Thymus (tissue), 14 donors: ENCODE data around the gene NTRK1. TPM values are rescaled to one million over a fixed set of nuclear protein-coding genes. Genes with fewer than 3 reads are reported as not detected.

Experiments used
- DNase-seq, 9 donors: peaks; one replicate each; pipeline ENCODE4 v3.0.0-alpha.2; 2013; ENCODE audit warnings: low spot score in 9 of 9, low read depth in 6 of 9, missing footprints in 1 of 9
- H3K27ac ChIP-seq, 2 donors: one replicate each; pipeline ENCODE4 v1.5.1; 2013; ENCODE audit warnings: control low read depth in 1 of 2, low read depth in 1 of 2, low read length in 1 of 2, mild to moderate bottlenecking in 1 of 2, moderate library complexity in 1 of 2
- H3K27me3 ChIP-seq, 2 donors: one replicate each; pipeline ENCODE4 v1.5.1; 2013; ENCODE audit warnings: low read length in 1 of 2; ENCODE audit not compliant: control insufficient read depth in 2 of 2, insufficient read depth in 1 of 2
- H3K36me3 ChIP-seq, 2 donors: one replicate each; pipeline ENCODE4 v1.5.1; 2013; ENCODE audit warnings: low read length in 1 of 2, mild to moderate bottlenecking in 1 of 2, moderate library complexity in 1 of 2; ENCODE audit not compliant: control insufficient read depth in 2 of 2, insufficient read depth in 2 of 2
- H3K4me1 ChIP-seq, 2 donors: one replicate each; pipeline ENCODE4 v1.5.1; 2013; ENCODE audit warnings: low read length in 2 of 2; ENCODE audit not compliant: control insufficient read depth in 2 of 2, insufficient read depth in 2 of 2
- H3K4me3 ChIP-seq, 2 donors: one replicate each; pipeline ENCODE4 v1.5.1; 2013; ENCODE audit warnings: low read length in 2 of 2, control low read depth in 1 of 2, mild to moderate bottlenecking in 1 of 2
- H3K9me3 ChIP-seq, 2 donors: one replicate each; pipeline ENCODE4 v1.5.1; 2013; ENCODE audit warnings: low read length in 1 of 2, mild to moderate bottlenecking in 1 of 2; ENCODE audit not compliant: control insufficient read depth in 2 of 2, insufficient read depth in 1 of 2
- WGBS: extraction: QIAGEN DNeasy Blood & Tissue Kit; methylation state at CpG from one replicate; pipeline ENCODE4 v1.1.7; 2013; 5-methylcytosine and 5-hydroxymethylcytosine counted together
- long read RNA-seq, 10 donors: transcript quantifications; one replicate each; lab custom pipeline, GENCODE V29; 2026
- polyA plus RNA-seq: library from polyadenylated mRNA; stranded (reverse); fragments of 200-250 nt; gene quantifications from one replicate; pipeline ENCODE4 v1.2.3, GENCODE V29; 2013
- total RNA-seq: library from RNA; stranded (reverse); fragments of 120-200 nt; gene quantifications from one replicate; pipeline ENCODE4 v1.2.4, GENCODE V29; 2013
- donor health status: healthy.

The NTRK1 gene
- total RNA-seq (1.6 TPM), polyA plus RNA-seq (3.1 TPM)
- long read RNA-seq, donor 1 = 0 reads
- long read RNA-seq, donor 2, partial matches to known transcripts = 6 of 7 reads
- long read RNA-seq, donor 2, other reads (novel, unspliced or antisense) = 0 of 7 reads
- long read RNA-seq, donor 3 = 0 reads
- long read RNA-seq, donor 4 = 0 reads
- long read RNA-seq, donor 5 = 0 reads
- long read RNA-seq, donor 6 = 0 reads
- long read RNA-seq, donor 7 = 0 reads
- long read RNA-seq, donor 8 = 0 reads
- long read RNA-seq, donor 9 = 0 reads
- long read RNA-seq, donor 10 = 0 reads

DNA sequence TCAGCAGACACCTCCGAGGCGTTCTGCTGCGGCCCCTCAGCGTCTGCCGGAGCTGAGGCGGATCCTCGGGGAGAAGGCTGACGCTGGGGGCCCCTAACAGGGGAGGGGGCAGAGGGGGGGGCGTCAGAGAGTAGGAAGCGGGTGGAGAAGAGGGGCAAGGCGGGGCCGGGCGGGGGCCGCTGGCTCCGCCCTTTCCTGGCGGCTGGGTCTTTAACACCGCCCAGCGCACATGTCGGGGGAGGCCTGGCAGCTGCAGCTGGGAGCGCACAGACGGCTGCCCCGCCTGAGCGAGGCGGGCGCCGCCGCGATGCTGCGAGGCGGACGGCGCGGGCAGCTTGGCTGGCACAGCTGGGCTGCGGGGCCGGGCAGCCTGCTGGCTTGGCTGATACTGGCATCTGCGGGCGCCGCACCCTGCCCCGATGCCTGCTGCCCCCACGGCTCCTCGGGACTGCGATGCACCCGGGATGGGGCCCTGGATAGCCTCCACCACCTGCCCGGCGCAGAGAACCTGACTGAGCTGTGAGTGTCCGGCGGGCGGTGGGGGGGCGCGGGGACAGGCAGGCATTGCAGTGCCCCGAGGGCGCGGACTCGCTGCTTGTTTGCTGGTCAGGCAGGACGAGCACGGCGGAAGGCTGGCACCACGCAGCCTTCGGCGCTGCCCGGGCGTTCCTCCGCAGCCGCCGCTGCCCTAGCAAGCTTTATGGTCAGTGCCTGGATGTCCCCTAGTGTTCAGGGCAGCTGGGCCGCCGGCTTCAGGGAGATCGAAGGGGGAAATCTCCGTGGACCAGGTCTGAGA, at the start of gene NTRK1:
Gene NTRK1 (plus strand): TSS at position 238 of the 796 bp plus-strand sequence. CDS start 70 bp downstream, at position 308.
- Histone ChIP-seq H3K27ac (no peak within 1 kb of the TSS), H3K4me1 (peaks cover 9 to 37% of the 10 kb centered on the region in 2 donors), H3K36me3 (no peaks in the 10 kb centered on the region), H3K9me3 (peaks cover 0 to 11% of the 10 kb centered on the region in 2 donors), H3K4me3 (peak within 1 kb of the TSS; percentile 27 to 43), H3K27me3 (peaks cover 62 to 95% of the 10 kb centered on the region in 2 donors)
- DNase-seq = peak; percentile 43 to 90 (median 70)
- WGBS = 5% methylated on average over 68 of the region's 69 CpGs

GRCh38 chr1:156811168-156811567, 49.5 kb upstream of the NTRK1 start:
- Histone ChIP-seq H3K4me1 (peaks cover 26 to 51% of the 10 kb centered on the region in 2 donors), H3K27ac (no peak overlapping the region), H3K9me3 (no peaks in the 10 kb centered on the region), H3K36me3 (peaks cover 47 to 50% of the 10 kb centered on the region in 2 donors), H3K27me3 (no peaks in the 10 kb centered on the region), H3K4me3 (no peak overlapping the region)
- WGBS = 90% methylated on average over 4 of the region's 4 CpGs
- DNase-seq = no peak

- WGBS = 98% methylated on average over 10 of the region's 10 CpGs
- Histone ChIP-seq H3K9me3 (no peaks in the 10 kb centered on the region), H3K27me3 (no peaks in the 10 kb centered on the region), H3K4me3 (no peak overlapping the region), H3K4me1 (peaks cover 29 to 58% of the 10 kb centered on the region in 2 donors), H3K36me3 (peaks cover 38% of the 10 kb centered on the region in 2 donors), H3K27ac (no peak overlapping the region)
- DNase-seq = no peak
Observed at GRCh38 chr1:156812293-156812990, 48.2 kb upstream of the NTRK1 start.

DNA sequence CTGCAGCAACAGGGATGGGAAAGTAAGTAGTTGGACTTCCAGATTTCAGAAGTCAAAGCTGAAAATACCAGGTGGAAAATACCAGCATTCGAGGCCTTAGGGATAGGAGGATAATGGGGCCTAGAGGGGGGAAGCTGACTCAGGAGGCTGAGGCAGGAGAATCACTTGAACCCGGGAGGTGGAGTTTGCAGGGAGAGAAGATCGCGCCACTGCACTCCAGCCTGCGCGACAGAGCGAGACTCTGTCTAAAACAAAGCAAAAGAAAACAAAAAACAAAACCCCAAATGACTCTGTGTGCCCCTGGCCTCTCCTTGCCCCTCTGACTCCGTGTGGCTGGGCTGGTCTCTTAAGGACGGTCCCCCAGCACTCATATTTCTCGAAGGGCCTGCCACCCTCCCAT, 47.4 kb upstream of the NTRK1 start:
- H3K27ac ChIP-seq = no peak overlapping the region
- peaks cover 29 to 31% of the 10 kb centered on the region in 2 donors for H3K36me3 ChIP-seq
- no peaks in the 10 kb centered on the region for H3K27me3 ChIP-seq
- peaks cover 29 to 51% of the 10 kb centered on the region in 2 donors for H3K4me1 ChIP-seq
- H3K4me3 ChIP-seq = peak overlapping the region; percentile 51 to 64
- DNase-seq = no peak
- no peaks in the 10 kb centered on the region for H3K9me3 ChIP-seq
- WGBS = 70% methylated on average over 10 of the region's 10 CpGs

DNA sequence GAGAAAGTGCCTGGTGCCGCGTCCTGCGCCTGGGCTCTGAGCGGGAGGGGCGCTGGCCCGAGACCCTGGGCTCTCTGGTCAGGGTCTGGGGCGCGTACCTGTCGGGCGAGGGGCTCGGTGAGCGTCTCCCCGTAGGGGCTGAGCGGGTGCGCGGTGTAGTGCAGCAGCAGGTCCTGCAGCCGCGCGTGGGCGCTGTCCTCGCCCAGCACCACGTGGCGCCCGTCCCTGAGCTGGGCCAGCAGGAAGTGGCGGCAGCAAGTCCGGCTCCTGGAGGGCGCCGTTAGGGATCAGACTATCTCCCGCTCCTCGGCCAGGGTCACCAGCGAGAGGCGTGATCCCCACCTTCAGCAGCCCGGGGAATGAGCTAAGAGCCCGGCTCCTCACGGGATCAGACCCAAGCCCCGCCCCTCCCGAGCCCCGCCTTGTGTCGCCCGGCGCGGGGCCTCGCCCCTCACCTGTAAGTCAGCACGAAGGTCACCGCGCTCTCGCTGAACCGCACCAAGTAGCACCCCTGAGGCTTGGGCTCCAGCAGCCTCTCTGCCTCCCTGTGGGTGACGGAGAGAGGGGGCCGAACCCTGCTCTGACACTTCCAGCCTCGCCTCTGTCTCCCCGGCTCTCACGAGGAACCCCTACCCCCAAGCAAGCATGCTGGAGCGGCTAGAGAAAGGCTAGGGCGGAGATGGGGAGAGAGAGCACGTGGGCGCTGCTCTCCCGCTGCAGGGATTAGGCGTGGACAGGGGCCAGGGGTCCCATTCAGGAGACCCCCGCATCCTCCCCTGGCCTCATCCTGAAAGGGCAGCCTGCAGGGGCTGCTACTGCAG, 46.7 kb upstream of the NTRK1 start:
- Histone ChIP-seq H3K4me1 (peaks cover 29 to 51% of the 10 kb centered on the region in 2 donors), H3K27me3 (no peaks in the 10 kb centered on the region), H3K9me3 (no peaks in the 10 kb centered on the region), H3K27ac (no peak overlapping the region), H3K36me3 (peaks cover 25 to 28% of the 10 kb centered on the region in 2 donors), H3K4me3 (peak overlapping the region; percentile 51 to 64)
- DNase-seq = peak in 6 of 9 donors; percentile 22 to 70 (median 47)
- 15% methylated on average over 60 of the region's 60 CpGs for WGBS

DNA sequence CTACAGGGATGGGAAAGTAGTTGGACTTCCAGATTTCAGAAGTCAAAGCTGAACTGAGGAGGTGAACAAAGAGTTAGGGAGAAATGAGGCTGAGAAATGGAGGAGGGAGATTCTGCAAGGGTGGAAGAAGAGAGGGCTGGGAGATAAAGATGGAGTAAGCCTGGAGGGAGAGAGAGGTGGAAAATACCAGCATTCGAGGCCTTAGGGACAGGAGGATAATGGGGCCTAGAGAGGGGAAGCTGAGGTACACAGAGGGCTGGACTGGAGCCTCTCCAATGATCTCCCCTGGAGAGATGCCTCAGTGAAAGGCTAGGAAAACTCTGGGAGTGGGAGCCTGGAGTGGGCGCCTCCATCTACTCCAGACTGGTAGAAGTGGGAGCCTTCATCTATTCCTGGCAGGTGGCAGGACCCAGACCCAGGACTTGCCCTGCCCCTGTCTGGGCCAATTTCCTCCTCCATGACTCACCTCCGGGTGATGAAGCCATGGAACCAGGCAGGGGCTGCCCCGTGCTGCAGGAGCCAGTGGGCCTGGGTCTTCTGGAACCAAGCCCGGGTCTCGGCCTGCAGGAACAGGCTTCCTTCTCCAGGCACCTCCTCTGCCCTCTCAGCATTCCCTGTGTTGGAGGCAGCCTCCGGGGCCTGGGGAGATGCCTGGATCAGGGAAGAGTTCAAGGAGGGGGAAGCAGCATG, 45.9 kb upstream of the NTRK1 start:
- H3K4me1 ChIP-seq = peaks cover 29 to 51% of the 10 kb centered on the region in 2 donors
- no peak for DNase-seq

GRCh38 chr1:156815307-156815826, 45.3 kb upstream of the NTRK1 start:
- no peaks in the 10 kb centered on the region for H3K27me3 ChIP-seq
- peak overlapping the region; percentile 36 to 98 for H3K27ac ChIP-seq
- peaks cover 29 to 51% of the 10 kb centered on the region in 2 donors for H3K4me1 ChIP-seq
- DNase-seq = no peak
- H3K9me3 ChIP-seq = no peaks in the 10 kb centered on the region
- peak overlapping the region; percentile 64 to 71 for H3K4me3 ChIP-seq
- WGBS = 91% methylated on average over 5 of the region's 5 CpGs
- H3K36me3 ChIP-seq = peaks cover 17 to 23% of the 10 kb centered on the region in 2 donors

More for the DNA sequence above, 45.9 kb upstream of the NTRK1 start:
- no peaks in the 10 kb centered on the region for H3K9me3 ChIP-seq
- peak overlapping the region; percentile 51 to 64 for H3K4me3 ChIP-seq
- H3K36me3 ChIP-seq = peaks cover 17 to 25% of the 10 kb centered on the region in 2 donors
- no peaks in the 10 kb centered on the region for H3K27me3 ChIP-seq
- 97% methylated on average over 7 of the region's 7 CpGs for WGBS
- H3K27ac ChIP-seq = peak overlapping the region in 1 of 2 donors; percentile 36

GRCh38 chr1:156815961-156816422, 44.7 kb upstream of the NTRK1 start:
- Histone ChIP-seq H3K9me3 (no peaks in the 10 kb centered on the region), H3K36me3 (peaks cover 17 to 19% of the 10 kb centered on the region in 2 donors), H3K4me1 (peaks cover 29 to 51% of the 10 kb centered on the region in 2 donors), H3K4me3 (peak overlapping the region; percentile 64 to 71), H3K27ac (peak overlapping the region; percentile 93 to 98), H3K27me3 (no peaks in the 10 kb centered on the region)
- 81% methylated on average over 10 of the region's 10 CpGs for WGBS
- DNase-seq = no peak
